HCEC 1CT (cell line): ENCODE measurements around the gene CD9.
A peak's percentile ranks its signal among the peaks of the same experiment; 100 is the strongest.

Experiments used
- DNase-seq: peaks from one replicate; pipeline ENCODE4 v3.0.0-alpha.2; 2017

Gene CD9

DNA sequence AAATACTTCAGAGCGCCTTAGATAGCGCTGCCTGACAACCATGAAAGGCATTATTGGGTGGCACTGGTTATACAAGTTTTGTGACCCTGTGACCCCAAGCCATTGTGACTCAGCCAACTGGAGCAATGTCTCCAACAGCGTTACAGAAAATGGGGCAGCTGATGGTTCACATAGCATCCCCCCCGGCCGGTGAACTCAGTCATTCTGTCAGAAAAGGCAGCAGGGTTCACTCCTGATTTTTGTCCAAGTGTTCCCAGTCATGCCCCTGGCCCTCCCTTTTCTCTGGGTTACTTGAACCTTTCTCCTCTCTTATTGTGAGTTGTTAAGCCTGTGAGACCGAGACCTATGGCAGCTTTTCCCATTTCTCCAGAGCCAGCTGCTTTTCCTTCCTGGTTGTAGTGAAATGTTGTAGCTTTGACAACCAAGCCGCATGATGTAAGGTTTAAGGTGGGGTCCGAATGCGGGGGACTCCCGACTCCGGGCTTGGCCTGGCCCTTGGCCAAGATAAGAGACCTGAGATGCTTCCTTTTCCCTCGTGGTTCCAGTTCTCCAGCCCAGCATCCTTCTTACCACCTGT lies 22.0 kb downstream of the CD9 start:
- DNase-seq = peak; percentile 25

DNA sequence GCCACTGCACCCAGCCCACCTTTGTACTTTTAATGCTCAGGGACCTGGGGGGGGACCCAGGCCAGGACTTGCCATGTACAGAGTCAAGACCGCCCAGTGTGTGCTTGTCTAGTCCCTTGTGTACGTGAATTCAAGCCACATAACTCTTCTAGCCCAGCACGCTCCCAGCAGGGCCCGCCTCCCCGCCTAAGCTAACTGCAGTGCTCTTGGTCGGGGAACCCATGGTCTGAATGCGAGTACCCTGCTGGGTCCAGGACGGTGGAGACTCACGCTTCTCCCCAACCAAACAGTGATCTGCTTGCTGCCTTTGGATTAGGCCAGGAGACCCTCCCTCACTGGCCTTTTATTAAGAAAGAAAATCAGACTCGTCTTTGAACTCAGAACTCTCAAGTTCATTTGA lies 23.3 kb downstream of the CD9 start:
- no peak for DNase-seq

DNA sequence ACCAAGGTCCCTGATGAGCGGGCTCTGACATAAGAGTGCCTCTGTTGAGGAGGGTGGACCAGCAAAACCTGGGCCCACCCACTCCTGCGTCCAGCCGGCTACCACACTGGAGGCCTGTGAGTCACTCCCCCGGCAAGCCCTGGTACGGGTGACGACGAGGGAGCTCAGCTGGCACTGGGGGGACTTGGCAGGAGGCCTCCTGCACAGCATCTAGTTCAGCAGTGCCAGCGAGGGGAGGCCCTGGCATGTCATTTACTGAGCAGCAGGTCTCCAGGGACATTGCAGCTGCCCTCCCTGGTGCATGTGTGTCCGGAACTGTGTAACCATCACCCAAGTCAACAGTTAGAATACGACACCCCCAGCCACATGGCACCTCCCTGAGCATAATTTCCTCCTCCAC lies 24.4 kb downstream of the CD9 start:
- DNase-seq = no peak

DNA sequence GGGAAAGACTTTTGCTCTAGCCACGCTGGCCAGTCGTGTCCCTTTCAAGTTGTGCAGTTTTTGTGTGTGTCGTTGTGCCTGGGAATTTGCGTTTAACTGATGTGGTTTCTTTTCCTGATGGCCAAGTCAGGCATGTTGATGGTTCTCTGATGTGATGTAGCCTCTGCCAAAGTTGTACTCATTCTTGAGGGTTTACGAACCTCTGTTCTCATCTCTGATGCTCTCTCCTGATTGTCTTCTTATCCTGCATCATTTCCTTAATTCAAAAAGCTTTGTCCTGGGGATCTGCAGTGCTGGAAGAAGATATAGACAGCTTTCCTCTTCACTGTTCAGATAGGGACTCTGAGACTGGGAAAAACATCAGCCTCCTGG lies 25.4 kb downstream of the CD9 start:
- DNase-seq = no peak

DNA sequence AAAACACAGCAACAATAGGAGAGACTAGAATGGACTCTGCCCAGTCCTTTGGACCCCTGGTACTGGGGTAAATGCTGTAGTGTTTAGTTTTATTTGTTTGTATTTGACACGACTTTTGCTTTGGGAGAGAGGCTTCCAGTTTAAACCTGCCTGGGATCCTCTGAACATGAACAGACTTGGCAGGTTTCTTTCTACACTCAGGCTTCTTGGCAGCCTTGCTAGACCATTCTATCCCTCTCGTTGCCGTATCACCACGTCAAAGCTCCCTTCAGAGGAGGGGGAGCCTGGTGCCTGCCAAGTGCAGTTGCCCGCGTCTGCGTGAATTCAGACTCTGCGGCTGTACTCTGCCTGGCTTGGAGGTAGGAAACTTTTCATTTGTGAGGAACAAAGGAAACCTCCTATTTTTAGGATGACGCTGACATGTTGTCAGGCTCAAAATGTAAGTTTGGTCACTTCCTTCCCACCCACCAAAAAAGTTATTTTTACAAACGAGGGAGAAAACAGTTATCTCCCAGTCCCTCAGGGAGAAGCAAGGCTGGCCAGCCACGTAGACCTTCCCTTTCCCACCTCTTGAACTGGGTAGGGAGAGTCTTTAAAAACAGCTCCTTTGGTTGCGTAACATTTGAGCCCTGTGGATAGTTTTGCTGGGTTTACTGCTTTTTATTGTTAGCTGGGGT lies 25.9 kb downstream of the CD9 start:
- no peak for DNase-seq

DNA sequence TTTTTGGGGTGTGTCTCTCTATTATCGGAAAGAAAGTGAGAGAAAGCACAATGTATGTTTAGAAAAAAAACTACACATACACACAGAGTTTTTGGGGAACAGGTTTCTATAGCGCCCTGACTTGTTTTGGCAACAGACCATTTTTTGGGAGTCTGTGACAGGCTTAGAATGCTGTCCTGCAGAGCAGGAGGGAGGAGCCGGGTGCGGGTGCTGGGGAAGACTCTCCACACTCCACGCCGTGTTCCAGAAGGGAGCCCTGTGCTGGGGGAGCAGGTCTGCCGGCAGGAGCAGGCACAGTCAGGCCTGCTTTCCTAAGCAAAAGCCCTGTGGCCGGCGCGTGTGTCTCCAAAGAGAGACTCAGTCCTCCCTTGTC lies 26.5 kb downstream of the CD9 start:
- DNase-seq = no peak

DNA sequence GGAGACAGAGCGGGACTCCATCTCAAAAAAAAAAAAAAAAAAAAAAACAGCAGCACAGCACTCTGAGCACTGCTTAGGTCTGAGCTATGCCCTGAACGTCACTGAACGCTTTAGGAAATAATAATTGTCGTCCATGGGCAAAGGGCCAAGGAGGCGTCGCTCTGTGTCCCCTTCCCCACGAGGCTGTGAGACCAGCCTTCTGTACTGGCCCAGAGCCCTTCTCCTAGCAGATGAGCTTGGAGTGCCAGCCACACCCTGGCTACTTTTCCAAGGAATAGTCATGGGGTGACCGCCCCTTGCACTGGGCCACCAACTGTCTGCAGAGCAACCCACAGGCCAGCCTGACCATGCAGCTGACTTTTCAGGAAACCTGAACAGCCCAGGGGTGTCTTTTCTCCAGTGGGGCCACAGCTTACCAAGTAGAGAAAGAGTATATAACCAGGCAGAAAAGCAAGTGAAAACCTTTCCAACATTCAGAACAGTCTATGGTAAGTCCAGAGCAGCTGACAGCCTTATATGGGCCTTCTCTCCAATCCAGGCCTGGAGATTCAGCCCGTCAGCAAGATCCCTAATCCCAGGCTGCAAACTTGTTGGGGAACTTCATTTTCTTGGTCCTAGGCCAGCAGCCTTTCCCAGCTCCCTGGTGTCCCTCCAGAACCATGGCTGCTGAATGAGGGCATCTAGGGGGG lies 28.5 kb downstream of the CD9 start:
- DNase-seq = peak; percentile 41

DNA sequence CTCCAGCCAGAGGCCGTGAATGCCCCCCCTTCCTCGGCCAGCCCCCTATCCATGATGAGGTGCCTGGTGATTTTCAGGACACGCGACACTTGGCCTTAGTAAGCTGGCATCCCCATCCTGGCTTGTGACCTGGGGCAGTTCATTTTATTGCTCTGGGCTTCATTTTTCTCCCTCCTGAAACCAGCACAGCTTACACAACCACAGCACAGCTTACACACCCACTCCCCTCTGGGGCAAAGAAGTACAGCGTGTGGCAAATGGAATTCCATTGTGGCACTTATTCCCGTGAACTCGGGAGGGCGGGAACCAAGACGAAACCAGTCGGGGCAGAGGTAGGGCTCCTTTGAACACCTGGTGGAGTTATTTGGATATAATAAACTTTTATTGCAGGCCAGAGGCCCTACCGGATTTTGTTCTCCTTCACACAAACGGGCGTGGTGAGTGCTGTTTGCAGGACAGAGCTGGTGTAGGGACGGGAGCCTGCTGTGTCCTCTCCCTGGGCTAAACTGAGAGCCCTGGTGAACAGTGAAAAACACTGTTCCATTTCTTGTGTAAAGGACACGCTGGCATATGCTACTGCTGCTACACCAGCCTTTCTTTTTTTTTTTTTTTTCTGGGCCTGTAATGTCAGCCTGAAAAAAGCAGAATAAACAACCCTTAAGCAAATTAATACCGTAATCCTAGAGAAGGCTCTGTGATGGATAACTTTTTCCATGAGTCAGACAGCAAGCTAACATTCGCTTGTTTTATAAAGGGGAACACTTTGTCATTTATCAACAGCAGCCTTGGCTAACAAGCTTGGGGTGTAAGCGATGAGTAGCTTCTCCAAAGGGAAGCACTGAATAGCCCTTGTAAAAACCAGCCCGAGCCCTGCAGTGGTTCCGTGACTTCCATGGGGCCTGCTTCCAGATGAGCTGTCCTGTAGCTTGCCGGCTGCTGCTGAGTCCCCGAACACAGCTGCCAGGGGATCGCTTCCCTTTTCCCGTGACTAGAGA lies 29.3 kb downstream of the CD9 start:
- DNase-seq = peak; percentile 94

DNA sequence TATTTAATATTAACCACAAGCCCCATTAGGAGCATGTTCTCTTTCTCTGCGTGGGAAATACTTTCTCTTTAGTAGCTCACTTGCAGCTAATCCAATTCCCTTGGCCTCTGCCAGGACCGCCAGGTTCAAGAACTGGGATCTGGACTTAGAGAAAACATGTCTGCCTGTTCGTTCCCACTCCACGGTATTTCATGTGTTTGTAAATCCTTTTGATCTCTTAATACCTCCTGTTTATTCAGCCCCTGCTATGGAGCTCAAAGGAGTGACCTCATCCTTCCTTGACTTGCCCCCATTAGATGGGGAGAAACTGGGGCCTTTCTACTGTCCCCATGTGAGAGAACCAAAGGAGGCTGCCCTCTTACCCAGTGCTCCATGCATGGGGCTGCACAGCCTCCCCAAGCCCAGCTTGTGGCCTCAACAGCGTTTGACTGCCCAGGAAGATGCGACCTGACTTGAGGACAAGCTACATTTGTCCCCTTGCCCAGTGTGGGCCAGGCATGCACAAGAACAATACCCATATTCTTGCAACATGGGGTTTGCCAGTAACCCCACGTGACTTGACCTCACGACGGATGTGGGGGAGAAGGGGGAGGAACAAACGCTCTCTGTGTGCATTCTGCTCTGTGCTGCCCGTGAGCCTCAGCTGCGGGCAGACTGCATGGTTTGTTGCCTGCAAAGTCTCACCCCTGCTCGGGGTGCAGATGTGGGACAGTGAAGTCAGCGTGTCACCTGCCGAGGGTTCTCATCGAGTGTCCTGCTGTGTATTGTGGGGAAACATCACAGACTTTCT lies 30.3 kb downstream of the CD9 start:
- DNase-seq = peak; percentile 59

DNA sequence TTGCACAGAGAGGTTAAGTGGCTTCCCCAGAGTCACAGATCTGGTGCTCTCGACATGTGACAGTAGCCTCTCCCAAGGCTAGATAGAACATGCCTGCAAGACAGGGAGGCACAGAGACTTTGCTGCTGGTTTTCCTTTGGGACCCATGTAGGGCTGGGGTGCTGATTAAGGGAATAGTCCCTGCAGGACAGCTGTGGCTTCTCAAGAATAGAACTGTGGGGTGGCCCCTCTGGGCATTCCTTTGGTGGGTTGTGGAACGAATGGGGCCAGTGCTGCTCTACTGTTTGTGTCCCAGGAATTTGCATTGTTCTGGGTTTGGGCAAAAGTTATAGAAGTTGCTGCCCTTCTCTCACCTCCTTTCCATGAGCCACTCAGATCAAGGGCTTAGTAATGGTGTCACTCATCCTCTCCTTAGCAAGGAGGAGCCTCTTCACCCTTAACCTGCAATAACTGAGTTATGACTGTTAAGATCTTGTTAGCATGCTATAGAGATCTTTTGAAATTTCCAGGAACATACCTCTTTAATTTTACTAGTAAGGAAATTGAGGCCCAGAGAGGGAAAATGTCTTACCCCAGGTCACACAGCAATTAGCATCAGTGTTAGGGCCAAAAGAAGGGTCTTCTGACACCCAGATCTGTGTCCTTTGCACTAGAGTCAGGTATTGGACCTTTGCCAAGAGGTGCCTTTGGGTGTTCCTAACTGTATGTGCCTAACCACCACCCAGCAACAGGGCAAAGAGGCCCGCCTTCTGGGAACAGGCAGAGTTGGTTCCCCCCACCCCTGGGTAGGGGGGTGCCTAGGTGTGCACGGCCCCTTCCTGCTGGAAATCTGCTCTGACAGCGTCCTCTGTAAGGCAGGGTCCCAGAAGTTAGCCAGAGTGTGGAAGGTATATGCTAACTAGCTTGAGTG lies 31.4 kb downstream of the CD9 start:
- peak; percentile 45 for DNase-seq

DNA sequence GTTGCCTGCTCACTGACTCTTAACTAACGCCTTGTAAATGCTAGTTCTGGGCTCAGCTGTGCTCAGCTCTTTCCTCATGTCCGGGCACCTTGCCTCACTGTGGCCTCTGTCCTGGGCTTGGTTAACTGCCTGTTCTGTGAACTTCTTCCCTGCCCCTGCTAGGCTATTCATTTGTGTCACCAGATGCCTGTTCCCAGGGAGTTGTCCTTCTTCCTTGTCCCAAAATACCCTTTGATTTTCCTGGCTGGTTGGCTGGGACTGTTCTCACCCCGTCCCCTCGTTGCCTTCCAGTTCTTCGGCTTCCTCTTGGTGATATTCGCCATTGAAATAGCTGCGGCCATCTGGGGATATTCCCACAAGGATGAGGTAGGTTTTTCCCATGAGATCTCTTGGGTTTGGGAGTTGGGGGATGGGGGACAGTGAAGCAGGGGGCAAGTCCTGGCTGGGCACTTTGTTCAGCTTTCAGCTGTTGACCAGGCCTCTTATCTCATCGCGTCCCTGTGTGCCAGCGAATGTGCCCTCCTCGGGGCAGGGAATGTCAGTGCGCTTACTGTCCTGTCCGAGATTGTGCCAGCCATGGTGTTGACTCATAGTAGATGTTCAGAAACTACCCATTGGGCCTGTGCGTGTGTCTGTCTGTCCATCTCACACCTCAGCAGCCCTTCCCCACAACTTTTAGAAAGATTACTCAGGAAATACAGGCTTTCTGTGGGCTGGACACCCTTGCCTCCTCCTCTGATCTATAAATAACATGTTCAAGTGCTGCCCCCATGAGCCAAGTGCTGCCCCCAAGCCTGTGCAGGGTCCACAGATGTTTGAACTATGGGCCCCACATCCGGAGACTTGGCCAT lies 33.1 kb downstream of the CD9 start:
- no peak for DNase-seq

DNA sequence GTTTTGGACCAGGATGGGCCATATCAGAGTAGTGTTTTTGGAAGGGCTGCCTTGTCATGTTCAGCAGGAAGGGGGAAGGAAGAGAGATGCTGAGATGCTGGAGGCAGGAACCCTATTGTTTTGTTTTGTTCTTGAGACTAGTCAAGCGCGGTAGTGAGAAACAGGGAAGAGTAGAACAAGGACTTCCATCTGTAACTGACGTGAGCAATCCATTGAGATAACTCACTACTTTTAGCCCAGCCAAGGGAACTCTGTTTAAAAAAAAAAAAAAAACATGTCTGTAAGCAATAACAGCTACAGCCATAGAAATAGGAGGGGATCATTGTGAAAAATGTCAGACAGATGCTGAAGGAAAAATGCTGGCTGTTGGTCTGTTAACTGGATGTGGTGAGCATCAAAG lies 34.0 kb downstream of the CD9 start:
- no peak for DNase-seq

DNA sequence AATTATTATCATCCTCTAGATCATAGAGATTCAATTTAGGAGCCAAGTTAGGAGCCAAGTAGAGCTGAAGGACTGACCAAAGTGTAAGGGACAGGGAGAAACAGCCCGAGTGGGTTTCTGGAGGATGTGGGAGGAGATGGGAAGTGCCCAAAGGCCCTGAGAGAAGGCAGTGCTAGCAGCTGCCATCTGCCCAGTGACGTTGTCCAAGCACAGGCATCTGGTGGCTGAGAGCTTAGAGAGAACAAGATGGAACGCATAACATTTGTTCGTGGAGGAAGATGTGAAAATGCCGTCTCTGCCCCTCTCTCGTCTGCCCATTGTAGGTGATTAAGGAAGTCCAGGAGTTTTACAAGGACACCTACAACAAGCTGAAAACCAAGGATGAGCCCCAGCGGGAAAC lies 34.7 kb downstream of the CD9 start:
- DNase-seq = no peak

DNA sequence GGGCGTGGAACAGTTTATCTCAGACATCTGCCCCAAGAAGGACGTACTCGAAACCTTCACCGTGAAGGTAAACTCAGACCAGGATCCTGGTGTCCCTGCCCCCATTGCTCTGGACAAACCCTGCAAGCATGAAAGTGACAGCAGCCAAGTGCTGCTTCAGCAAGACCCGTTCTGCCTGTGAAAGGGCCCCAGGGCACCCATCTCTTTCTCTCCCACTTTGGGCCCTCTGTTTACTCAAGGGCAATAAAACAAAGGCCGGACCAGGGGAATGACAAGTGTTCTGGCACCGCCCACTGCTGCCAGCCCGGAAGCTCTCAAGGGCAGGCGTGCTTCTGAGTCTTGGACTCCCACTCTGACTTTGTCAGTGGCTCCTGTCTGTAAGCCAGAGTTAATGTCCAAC lies 35.3 kb downstream of the CD9 start:
- DNase-seq = no peak

DNA sequence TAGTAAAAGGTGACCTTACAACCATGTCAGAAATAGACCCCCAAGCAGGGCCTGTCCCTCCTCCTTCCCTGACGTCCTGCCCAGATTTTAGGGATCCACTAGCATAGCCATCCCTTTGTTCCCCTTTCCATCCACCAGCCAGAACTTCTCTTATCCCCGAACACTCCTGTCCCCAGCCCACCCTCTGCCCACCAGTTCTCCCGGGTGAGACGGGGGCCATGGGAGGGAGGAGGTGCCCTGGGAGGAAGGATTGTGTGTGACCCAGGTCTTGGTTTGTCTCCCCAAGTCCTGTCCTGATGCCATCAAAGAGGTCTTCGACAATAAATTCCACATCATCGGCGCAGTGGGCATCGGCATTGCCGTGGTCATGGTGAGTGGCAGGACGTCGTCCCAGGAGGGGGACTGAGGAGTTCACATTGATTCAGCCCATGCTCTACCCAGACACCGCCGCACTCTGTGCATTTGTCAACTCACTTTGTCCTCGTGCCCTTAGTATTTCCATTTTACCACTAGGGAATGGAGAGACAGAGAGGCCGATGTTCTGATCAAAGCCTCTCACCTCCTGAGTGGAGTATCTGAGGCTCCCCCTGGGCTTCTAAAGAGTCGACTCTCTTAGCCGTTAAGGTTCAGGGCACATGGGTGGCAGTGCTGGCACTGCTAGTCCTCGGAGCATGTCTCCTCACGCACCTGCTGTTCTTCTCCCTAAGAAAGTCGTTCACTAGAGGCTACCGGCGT lies 35.9 kb downstream of the CD9 start:
- DNase-seq = no peak

DNA sequence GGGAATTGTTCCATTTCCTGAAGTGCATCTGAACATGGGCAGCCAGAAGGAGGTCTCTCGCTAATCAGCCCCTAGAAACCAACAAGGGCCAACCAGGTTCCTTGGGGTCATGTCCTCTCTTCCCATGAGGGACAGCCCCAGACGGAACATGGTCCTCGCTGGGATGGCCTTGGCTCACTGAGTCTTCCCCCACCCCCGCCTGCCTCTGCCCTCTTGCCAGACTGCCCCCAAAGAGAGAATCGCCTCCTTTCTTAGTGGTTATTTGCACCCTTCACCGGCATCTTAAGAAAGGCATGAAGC lies 36.4 kb downstream of the CD9 start:
- no peak for DNase-seq

DNA sequence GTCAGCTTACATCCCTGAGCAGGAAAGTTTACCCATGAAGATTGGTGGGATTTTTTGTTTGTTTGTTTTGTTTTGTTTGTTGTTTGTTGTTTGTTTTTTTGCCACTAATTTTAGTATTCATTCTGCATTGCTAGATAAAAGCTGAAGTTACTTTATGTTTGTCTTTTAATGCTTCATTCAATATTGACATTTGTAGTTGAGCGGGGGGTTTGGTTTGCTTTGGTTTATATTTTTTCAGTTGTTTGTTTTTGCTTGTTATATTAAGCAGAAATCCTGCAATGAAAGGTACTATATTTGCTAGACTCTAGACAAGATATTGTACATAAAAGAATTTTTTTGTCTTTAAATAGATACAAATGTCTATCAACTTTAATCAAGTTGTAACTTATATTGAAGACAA lies 37.6 kb downstream of the CD9 start:
- no peak for DNase-seq

DNA sequence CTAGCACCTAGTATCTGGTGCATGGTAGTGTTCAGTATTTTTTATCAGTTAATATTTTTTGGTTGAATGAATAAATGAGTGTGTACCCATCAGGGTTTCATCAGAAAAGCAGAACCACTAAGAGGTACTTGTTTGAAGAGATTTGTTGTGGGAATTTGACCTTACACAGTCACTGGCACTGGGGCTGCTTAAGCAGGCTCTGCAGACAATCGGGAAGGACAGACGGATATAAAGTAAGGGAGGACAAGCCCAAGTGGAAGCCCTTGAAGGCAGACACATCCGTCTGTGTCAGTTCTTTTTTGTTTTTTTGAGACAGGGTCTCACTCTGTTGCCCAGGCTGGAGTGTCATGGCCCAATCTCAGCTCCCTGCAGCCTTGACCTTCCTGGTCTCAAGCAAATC lies 38.7 kb downstream of the CD9 start:
- DNase-seq = no peak

DNA sequence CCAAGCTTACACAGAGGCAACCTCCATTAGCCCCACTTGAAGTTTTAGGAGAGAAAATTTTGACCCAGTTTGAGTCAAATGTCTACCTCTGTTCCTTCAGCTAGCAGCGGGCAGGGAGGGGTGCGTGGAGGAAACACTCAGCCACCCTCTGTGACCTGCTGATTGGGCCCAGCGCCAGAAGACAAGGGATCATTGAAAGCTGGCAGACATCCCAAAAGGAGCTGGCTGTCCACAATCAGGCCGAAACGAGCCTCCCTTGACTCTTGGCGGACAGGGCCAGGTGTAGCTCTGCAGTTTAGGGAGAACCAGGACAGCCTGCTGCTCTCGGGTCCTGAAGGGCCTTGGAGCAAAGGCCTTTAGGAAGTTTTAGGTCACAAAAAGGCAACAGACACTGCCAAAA lies 41.3 kb downstream of the CD9 start:
- no peak for DNase-seq

DNA sequence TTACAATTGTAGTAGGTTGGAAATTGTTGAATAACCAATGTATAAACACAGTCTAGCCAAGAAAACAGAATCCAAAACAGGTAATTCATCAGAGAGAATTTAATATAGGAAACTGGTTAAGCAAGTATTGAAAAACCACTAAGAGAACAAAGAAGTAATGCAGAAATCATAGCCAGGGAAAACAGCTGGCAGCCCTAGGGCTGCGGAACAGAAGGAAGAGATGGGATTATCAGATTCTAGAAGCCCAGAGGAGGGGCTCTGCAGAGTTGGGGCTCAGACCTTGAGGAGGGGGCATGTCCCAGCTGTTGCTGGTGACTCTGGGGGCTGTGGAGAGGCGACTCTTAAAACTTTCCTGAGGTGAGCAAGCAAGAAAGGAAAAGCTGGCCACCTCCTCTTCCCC lies 49.4 kb downstream of the CD9 start:
- DNase-seq = no peak
